Endothelial cell of umbilical vein (primary cell): Measurements from ENCODE around the gene BCAS3. TPM values are rescaled to one million over a fixed set of nuclear protein-coding genes. Genes with fewer than 3 reads are reported as not detected.

ENCODE experiments used
- BruUV-seq: library from RNA; stranded (reverse); fragments of 400-500 nt; replicated peaks from 2 replicates; lab custom pipeline; 2021; lab: Mats Ljungman, UMichigan
- CTCF ChIA-PET: fragments of 300-600, 350-600 bp; sonication (Branson Sonifier 250); formaldehyde crosslinking; loops from one replicate; lab custom pipeline; 2021; ENCODE audit warnings: antibody characterized with exemption, inconsistent platforms; lab: Charles Lee
- POLR2A ChIA-PET: fragments of 300-600, 350-600 bp; sonication (Branson Sonifier 250); formaldehyde crosslinking; loops from one replicate; lab custom pipeline; 2021; ENCODE audit warnings: antibody characterized with exemption, inconsistent platforms; lab: Charles Lee
- DNase-seq: peaks from one replicate; pipeline ENCODE4 v3.0.0-alpha.2; 2011; ENCODE audit warnings: low read depth, low spot score
- FAIRE-seq: peaks from 2 replicates; lab custom pipeline; 2011; peaks lifted over from hg19 to GRCh38; lab: Jason Lieb, UNC
- H2AFZ ChIP-seq: 2 replicates; pipeline ENCODE4 v1.6.0; 2012; ENCODE audit warnings: low read depth, low read length, control low read depth, inconsistent platforms
- H3K27ac ChIP-seq: 2 replicates; pipeline ENCODE4 v1.5.1; 2011; ENCODE audit warnings: low read depth, mild to moderate bottlenecking, control low read depth, low read length, moderate library complexity; ENCODE audit not compliant: insufficient read depth
- H3K27me3 ChIP-seq, 2 experiments: 2 replicates each; pipeline versions ENCODE4 v1.6.0 to v1.6.1; 2011; ENCODE audit warnings: low read length in 2 of 2, mixed read lengths in 1 of 2; ENCODE audit not compliant: control insufficient read depth in 2 of 2, insufficient read depth in 2 of 2
- H3K36me3 ChIP-seq, 2 experiments: 2 replicates in 1 of 2; 3 replicates in 1 of 2; pipeline ENCODE4 v1.5.1; 2011; ENCODE audit warnings: low read length in 2 of 2, mild to moderate bottlenecking in 1 of 2, moderate library complexity in 1 of 2; ENCODE audit not compliant: control insufficient read depth in 2 of 2, insufficient read depth in 2 of 2; ENCODE audit errors: extremely low read depth in 1 of 2
- H3K4me1 ChIP-seq: 3 replicates; pipeline ENCODE4 v1.5.1; 2011; ENCODE audit warnings: mild to moderate bottlenecking, low read length; ENCODE audit not compliant: control insufficient read depth, insufficient read depth; ENCODE audit errors: extremely low read depth
- H3K4me2 ChIP-seq: 2 replicates; pipeline ENCODE4 v1.6.1; 2011; ENCODE audit warnings: low read length, control low read depth, mixed read lengths; ENCODE audit not compliant: insufficient read depth
- H3K4me3 ChIP-seq, 3 experiments: fragments of 200-600 bp in 1 of 3; sonication (generic), shearing (Covaris generic) in 1 of 3; replicated peaks in 1 of 3; 2 replicates each; pipeline ENCODE4 v1.5.1; 2011 to 2016; ENCODE audit warnings: control low read depth in 3 of 3, low read length in 3 of 3, mild to moderate bottlenecking in 2 of 3, inconsistent platforms in 1 of 3, low read depth in 1 of 3, moderate library complexity in 1 of 3; ENCODE audit not compliant: insufficient read depth in 1 of 3
- H3K79me2 ChIP-seq: 2 replicates; pipeline ENCODE4 v1.6.0; 2012; ENCODE audit warnings: low read length, inconsistent platforms; ENCODE audit not compliant: control insufficient read depth, insufficient read depth
- H3K9ac ChIP-seq: replicated peaks from 2 replicates; pipeline ENCODE3; 2011; ENCODE audit warnings: low read length, control low read depth; ENCODE audit not compliant: insufficient read depth; ENCODE audit errors: extremely low read depth
- H3K9me1 ChIP-seq: replicated peaks from 3 replicates; pipeline ENCODE4 v1.6.0; 2011; ENCODE audit warnings: mild to moderate bottlenecking, low read length; ENCODE audit not compliant: control insufficient read depth, insufficient read depth; ENCODE audit errors: extremely low read depth
- H3K9me3 ChIP-seq: replicated peaks from 2 replicates; pipeline ENCODE4 v1.5.1; 2012; ENCODE audit warnings: low read length, inconsistent platforms; ENCODE audit not compliant: control insufficient read depth, insufficient read depth
- H4K20me1 ChIP-seq: replicated peaks from 2 replicates; pipeline ENCODE3; 2011; ENCODE audit warnings: mild to moderate bottlenecking, low read length; ENCODE audit not compliant: control insufficient read depth, insufficient read depth; ENCODE audit errors: extremely low read depth
- CTCF ChIP-seq, 2 donors: IDR thresholded peaks; 1 replicate in 1 of 2; 2 replicates in 1 of 2; pipeline ENCODE4 v1.5.1; 2011; ENCODE audit warnings: low read length in 2 of 2, mild to moderate bottlenecking in 2 of 2, moderate library complexity in 2 of 2, control low read depth in 1 of 2, inconsistent platforms in 1 of 2, low read depth in 1 of 2; ENCODE audit not compliant: insufficient read depth in 1 of 2; ENCODE audit errors: extremely low read depth in 1 of 2
- EZH2 ChIP-seq: IDR thresholded peaks from 2 replicates; pipeline ENCODE4 v1.6.1; 2012; ENCODE audit warnings: borderline replicate concordance, low read depth, mild to moderate bottlenecking, moderate library complexity, low read length, inconsistent platforms; ENCODE audit not compliant: severe bottlenecking
- FOS ChIP-seq: IDR thresholded peaks from 2 replicates; pipeline ENCODE4 v1.6.1; 2011; ENCODE audit warnings: mild to moderate bottlenecking, low read length, moderate library complexity, borderline replicate concordance; ENCODE audit not compliant: insufficient read depth
- GATA2 ChIP-seq: IDR thresholded peaks from 2 replicates; pipeline ENCODE4 v1.7.0; 2011; ENCODE audit warnings: low read depth, mild to moderate bottlenecking, moderate library complexity, mixed read lengths, low read length; ENCODE audit not compliant: insufficient read length, insufficient read depth
- JUN ChIP-seq: IDR thresholded peaks from 2 replicates; pipeline ENCODE4 v1.6.1; 2011; ENCODE audit warnings: borderline replicate concordance, low read depth; ENCODE audit not compliant: insufficient read length, insufficient read depth
- MAX ChIP-seq: IDR thresholded peaks from 2 replicates; pipeline ENCODE4 v1.6.1; 2011; ENCODE audit not compliant: insufficient read depth, insufficient read length
- MYC ChIP-seq: IDR thresholded peaks from one replicate; pipeline ENCODE4 v1.6.1; 2011; ENCODE audit warnings: mild to moderate bottlenecking, low read depth, low read length
- POLR2A ChIP-seq: IDR thresholded peaks from 2 replicates; pipeline ENCODE4 v1.6.1; 2012; ENCODE audit warnings: low read depth, mild to moderate bottlenecking, control low read depth, low read length
- POLR2AphosphoS5 ChIP-seq: IDR thresholded peaks from 2 replicates; pipeline ENCODE4 v1.6.1; 2012; ENCODE audit warnings: low read depth, mild to moderate bottlenecking, control low read depth, low read length, moderate library complexity; ENCODE audit not compliant: insufficient read depth
- dilution Hi-C: fragments of 300-500 bp; cut with MboI; formaldehyde crosslinking; loops from one replicate; pipeline ENCODE4 v1.15.0; 2019; ENCODE audit warnings: low sequenced_read_pairs; ENCODE audit not compliant: extremely low pct_ligation_motif_present
- intact Hi-C: fragments of 100-400 bp; cut with micrococcal nuclease; formaldehyde crosslinking; loops from one replicate; pipeline ENCODE4 v1.10.0; 2022
- polyA plus RNA-seq, 4 experiments: library from polyadenylated mRNA; depleted of rRNA in 3 of 4; stranded (reverse) in 3 of 4; unstranded in 1 of 4; fragments of >200 nt; gene quantifications; 2 replicates each; pipeline versions ENCODE4 v1.2.1 to v1.2.3, GENCODE V29; 2011 to 2012; ENCODE audit warnings: missing spikeins in 1 of 4
- total RNA-seq: library from RNA; stranded (reverse); gene quantifications from 2 replicates; pipeline ENCODE4 v1.2.3, GENCODE V29; 2021

Gene BCAS3
- total and polyA plus RNA-seq, 2 donors (not counting 3 experiments of a cell fraction or from before 2014, with no cell fraction given), result 8.2 to 16.0 TPM

- ChIA-PET CTCF (no interaction called here), POLR2A (no interaction called here)
- H3K79me2 ChIP-seq, result no peaks in the 10 kb centered on the region
- no peaks in the 10 kb centered on the region for H4K20me1 ChIP-seq
- TF ChIP-seq CTCF (IDR thresholded peaks at IDR 0.05; ENCODE audit: extremely low read depth in 1 of 2, insufficient read depth in 1 of 2, low read depth in 1 of 2, low read length in 2 of 2) (no peak), FOS (no peak), JUN (no peak), GATA2 (no peak), MAX (no peak), EZH2 (no peak), POLR2A (no peak), MYC (no peak), POLR2AphosphoS5 (no peak)
- H2AFZ ChIP-seq, result no peak overlapping the region
- H3K9ac ChIP-seq, result no peak overlapping the region
- intact Hi-C loops (no loop called here), dilution Hi-C loops (no loop called here)
- no peaks in the 10 kb centered on the region for H3K9me1 ChIP-seq
- no peak for FAIRE-seq
- H3K9me3 ChIP-seq, result no peaks in the 10 kb centered on the region
- no peak overlapping the region for H3K4me2 ChIP-seq
- no peak overlapping the region for H3K4me3 ChIP-seq
- H3K27me3 ChIP-seq, result no peaks in the 10 kb centered on the region
- no peak for DNase-seq
- H3K36me3 ChIP-seq, result no peaks in the 10 kb centered on the region
- no peak overlapping the region for H3K27ac ChIP-seq
- no TSS peak for BruUV-seq
- H3K4me1 ChIP-seq, result no peaks in the 10 kb centered on the region
Measured at GRCh38 chr17:60896996-60897395, 219.3 kb downstream of the BCAS3 start.
